WI38 (cell line): ENCODE data around the gene SLC27A5.
A peak's percentile ranks its signal among the peaks of the same experiment; 100 is the strongest.
"Not testable (repeated sequence)": the region's sequence is repeated elsewhere in the genome, so short reads cannot be mapped to it uniquely, and the experiment has no call there.

Experiments used
- H3K4me3 ChIP-seq: 2 replicates; pipeline ENCODE4 v1.5.1; 2011; ENCODE audit warnings: low read depth, mild to moderate bottlenecking, control low read depth, low read length
- CTCF ChIP-seq: IDR thresholded peaks from 2 replicates; pipeline ENCODE4 v1.5.1; 2012; ENCODE audit warnings: low read depth, mild to moderate bottlenecking, control low read depth, low read length

The SLC27A5 gene

GRCh38 chr19:58547323-58548312 lies 35.8 kb upstream of the SLC27A5 start:
- no peak for TF ChIP-seq CTCF
- H3K4me3 ChIP-seq, result no peak overlapping the region

- TF ChIP-seq CTCF, result no peak
- H3K4me3 ChIP-seq, result peak overlapping the region; percentile 89
Observed at GRCh38 chr19:58546019-58546530, 34.3 kb upstream of the SLC27A5 start.

- no peak for TF ChIP-seq CTCF
- H3K4me3 ChIP-seq, result peak overlapping the region; percentile 89
Observed at GRCh38 chr19:58545286-58546018, 33.7 kb upstream of the SLC27A5 start.

- H3K4me3 ChIP-seq, result peak overlapping the region; percentile 89
- no peak for TF ChIP-seq CTCF
Observed at GRCh38 chr19:58544591-58545285, 32.9 kb upstream of the SLC27A5 start.

- no peak for TF ChIP-seq CTCF
- H3K4me3 ChIP-seq, result peak within 1 kb of the TSS; percentile 89
Observed at GRCh38 chr19:58543826-58544590, 32.2 kb upstream of the SLC27A5 start, which contains the start of gene TRIM28. Gene TRIM28, plus strand, starts transcription at chr19:58544064. Its CDS starts 694 bp downstream, at chr19:58544758.

- H3K4me3 ChIP-seq, result not testable (repeated sequence)
Observed at GRCh38 chr19:58542641-58543372, 31.0 kb upstream of the SLC27A5 start.

GRCh38 chr19:58539169-58539559 lies 27.4 kb upstream of the SLC27A5 start:
- H3K4me3 ChIP-seq, result not testable (repeated sequence)
